ENCODE results near the gene ENOPH1.
"Not testable (repeated sequence)": the region's sequence is repeated elsewhere in the genome, so short reads cannot be mapped to it uniquely, and the experiment has no call there.

The ENOPH1 gene

GRCh38 chr4:82430193-82430963 lies at the start of gene ENOPH1, which contains the start of gene HNRNPDL:
Gene ENOPH1, plus strand, starts transcription at chr4:82430590. Its CDS starts 240 bp downstream, at chr4:82430830.
Gene HNRNPDL, minus strand, starts transcription at chr4:82430462. Its CDS starts 772 bp downstream, at chr4:82429690.
- peak; percentile 97 for FAIRE-seq

GRCh38 chr4:82380831-82381230 lies 49.6 kb upstream of the ENOPH1 start:
- no peak for FAIRE-seq

- FAIRE-seq, result no peak
These were observed 49.2 kb upstream of the ENOPH1 start for GRCh38 chr4:82381235-82381634.

GRCh38 chr4:82381661-82382296 lies 48.6 kb upstream of the ENOPH1 start:
- FAIRE-seq, result no peak

- no peak for FAIRE-seq
These were observed 47.6 kb upstream of the ENOPH1 start for GRCh38 chr4:82382751-82383150.

GRCh38 chr4:82386312-82386711 lies 44.1 kb upstream of the ENOPH1 start:
- not testable (repeated sequence) for FAIRE-seq

GRCh38 chr4:82388405-82388804 lies 42.0 kb upstream of the ENOPH1 start:
- FAIRE-seq, result no peak

GRCh38 chr4:82390061-82390460 lies 40.3 kb upstream of the ENOPH1 start:
- not testable (repeated sequence) for FAIRE-seq

GRCh38 chr4:82394896-82395295 lies 35.5 kb upstream of the ENOPH1 start:
- no peak for FAIRE-seq

- no peak for FAIRE-seq
These were observed 32.9 kb upstream of the ENOPH1 start for GRCh38 chr4:82397527-82397926.

- FAIRE-seq, result no peak
These were observed 32.1 kb upstream of the ENOPH1 start for GRCh38 chr4:82398263-82398662.

GRCh38 chr4:82401600-82401999 lies 28.8 kb upstream of the ENOPH1 start:
- no peak for FAIRE-seq

GRCh38 chr4:82402196-82402775 lies 28.1 kb upstream of the ENOPH1 start:
- FAIRE-seq, result no peak

- no peak for FAIRE-seq
These were observed 26.7 kb upstream of the ENOPH1 start for GRCh38 chr4:82403725-82404124.

GRCh38 chr4:82415061-82415460 lies 15.3 kb upstream of the ENOPH1 start:
- not testable (repeated sequence) for FAIRE-seq

GRCh38 chr4:82415922-82416365 lies 14.4 kb upstream of the ENOPH1 start:
- no peak for FAIRE-seq

- FAIRE-seq, result no peak
These were observed 10.9 kb upstream of the ENOPH1 start for GRCh38 chr4:82419451-82419850.

GRCh38 chr4:82421796-82422560 lies 8.4 kb upstream of the ENOPH1 start:
- FAIRE-seq, result peak; percentile 84

GRCh38 chr4:82422616-82423015 lies 7.8 kb upstream of the ENOPH1 start:
- peak; percentile 48 for FAIRE-seq

GRCh38 chr4:82423245-82424054 lies 6.9 kb upstream of the ENOPH1 start:
- peak; percentile 76 for FAIRE-seq

GRCh38 chr4:82425478-82425877 lies 4.9 kb upstream of the ENOPH1 start:
- FAIRE-seq, result no peak

GRCh38 chr4:82428526-82428968 lies 1.8 kb upstream of the ENOPH1 start:
- FAIRE-seq, result no peak
